Measurements from ENCODE around the gene MED29.

- TF ChIP-seq RAD21 (IDR thresholded peaks at IDR 0.05; ENCODE audit: low read depth) (no peak), EP300 (IDR thresholded peaks at IDR 0.05; ENCODE audit: borderline replicate concordance) (no peak), TEAD4 (IDR thresholded peaks at IDR 0.05) (no peak), MAX (IDR thresholded peaks at IDR 0.05) (no peak), EGR1 (IDR thresholded peaks at IDR 0.05) (no peak), CEBPB (IDR thresholded peaks at IDR 0.05) (no peak), NFIC (IDR thresholded peaks at IDR 0.05) (no peak), ZBTB7A (IDR thresholded peaks at IDR 0.05; ENCODE audit: low read depth) (no peak), YY1 (IDR thresholded peaks at IDR 0.05; ENCODE audit: low read depth) (no peak), USF1 (IDR thresholded peaks at IDR 0.05) (no peak)
Observed at GRCh38 chr19:39446365-39447084, 55.3 kb downstream of the MED29 start.

Measured in Ishikawa (cell line).